Posterior cingulate gyrus (tissue), 11 donors: ENCODE measurements around the gene GCH1.
"Not testable (repeated sequence)": the region's sequence is repeated elsewhere in the genome, so short reads cannot be mapped to it uniquely, and the experiment has no call there.

Experiments
- DNase-seq, 10 donors: peaks; one replicate each; pipeline versions ENCODE4 v3.0.0 to v3.0.0-alpha.2; 2020 to 2021; ENCODE audit warnings: mixed read lengths in 3 of 10
- intact Hi-C: fragments of 100-400 bp; cut with DNase I; formaldehyde crosslinking; loops from one replicate; pipeline ENCODE4 v1.15.1; 2023

The GCH1 gene

DNA sequence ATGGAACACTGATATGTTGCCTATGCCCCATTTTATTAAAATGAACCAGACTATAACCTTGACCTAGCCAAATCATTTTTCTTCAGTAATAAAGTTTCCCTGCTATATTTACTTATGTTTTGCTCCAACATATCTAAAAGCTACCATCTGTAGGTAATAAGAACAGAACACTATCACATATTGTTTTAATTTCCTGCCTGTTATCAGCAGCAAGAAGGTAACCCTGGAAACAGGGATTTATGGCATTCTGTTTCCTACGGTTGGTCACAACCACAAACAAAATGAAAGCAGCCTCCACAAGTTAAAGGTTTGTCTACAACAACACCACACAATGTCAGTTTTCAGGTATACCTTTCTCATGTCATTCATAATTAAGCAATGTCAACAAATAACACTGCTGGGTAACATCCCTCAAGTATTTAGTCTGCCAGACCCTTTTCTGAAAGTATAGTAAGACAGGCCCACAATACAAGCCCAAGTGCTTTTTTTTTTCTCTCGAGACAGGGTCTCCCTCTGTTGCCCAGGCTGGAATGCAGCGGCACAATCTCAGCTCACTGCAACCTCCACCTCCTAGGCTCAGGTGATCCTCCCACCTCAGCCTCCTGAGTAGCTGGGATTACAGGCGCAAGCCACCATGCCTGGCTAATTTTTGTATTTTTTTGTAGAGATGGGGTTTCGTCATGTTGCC is 25.5 kb downstream of the GCH1 start:
- DNase-seq = no peak
- intact Hi-C loops = no loop called here

- DNase-seq, intact Hi-C loops: not testable (repeated sequence)
Measured at GRCh38 chr14:54875648-54876047, 27.0 kb downstream of the GCH1 start.

GRCh38 chr14:54870154-54871090 is 32.2 kb downstream of the GCH1 start:
- DNase-seq = peak in 3 of 10 donors; percentile 70 to 77 (median 70)
- intact Hi-C loops = not testable (repeated sequence)

DNA sequence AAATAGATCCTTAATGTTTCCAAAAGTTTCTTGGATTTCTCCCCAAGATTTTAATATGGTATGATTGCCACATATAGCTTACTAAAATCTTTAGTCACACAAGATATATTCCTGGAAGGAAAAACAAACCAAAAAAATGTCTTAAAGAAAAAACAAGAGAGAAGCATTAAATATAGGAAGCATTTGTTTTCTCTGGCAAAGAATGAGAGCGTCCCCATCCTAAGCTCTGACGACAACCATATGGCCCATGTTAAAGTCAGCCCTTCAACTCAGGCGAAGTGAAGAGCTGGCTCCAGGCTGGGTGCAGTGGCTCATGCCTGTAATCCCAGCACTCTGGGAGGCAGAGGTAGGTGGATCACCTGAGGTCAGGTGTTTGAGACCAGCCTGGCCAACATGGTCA is 35.6 kb downstream of the GCH1 start:
- intact Hi-C loops = no loop called here
- DNase-seq = peak in 1 of 10 donors; percentile 67

DNA sequence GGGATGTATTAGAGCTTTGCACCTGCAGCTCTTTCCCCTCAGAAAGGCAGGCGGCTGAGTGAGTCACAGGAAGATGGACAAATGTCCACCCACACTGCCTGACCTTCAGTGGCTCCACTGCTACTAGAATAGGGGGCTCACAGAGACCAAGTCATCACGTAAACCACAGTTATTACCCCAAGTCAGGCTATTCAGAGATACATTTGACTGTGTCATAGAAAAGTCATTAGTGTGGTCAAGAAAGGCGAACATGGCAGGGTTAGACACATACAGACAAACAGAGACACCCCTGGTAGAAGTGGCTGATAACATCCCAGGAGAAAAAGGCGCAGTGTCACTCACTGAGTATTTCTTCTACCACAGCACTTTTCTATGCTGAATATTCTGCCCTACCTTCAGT is 36.0 kb downstream of the GCH1 start:
- DNase-seq = no peak
- intact Hi-C loops = no loop called here

GRCh38 chr14:54864526-54864925 is 38.1 kb downstream of the GCH1 start:
- no peak for DNase-seq
- intact Hi-C loops = no loop called here

DNA sequence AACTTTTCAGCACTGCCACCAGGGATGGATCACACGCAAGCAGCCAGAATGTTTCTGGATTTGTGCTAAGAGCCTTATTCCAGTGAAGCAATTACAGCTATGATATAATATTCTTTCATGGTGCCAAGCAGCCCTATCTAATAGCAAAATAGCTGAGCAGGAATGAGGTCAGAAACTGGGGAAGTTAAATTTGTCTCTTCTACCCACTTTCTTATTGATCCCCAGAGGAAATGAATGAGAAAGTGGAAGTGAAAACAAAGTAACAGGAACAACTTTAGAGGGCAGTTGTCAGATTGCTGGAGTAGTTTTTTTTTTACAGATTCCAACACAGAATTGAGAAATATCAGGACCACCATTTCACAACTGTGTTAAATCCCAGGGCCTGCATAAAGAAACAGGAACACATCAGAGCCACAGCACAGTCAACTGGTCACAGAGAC is 44.8 kb downstream of the GCH1 start:
- intact Hi-C loops = no loop called here
- DNase-seq = no peak

GRCh38 chr14:54856152-54856551 is 46.5 kb downstream of the GCH1 start:
- DNase-seq = peak in 1 of 10 donors; percentile 79
- intact Hi-C loops = no loop called here

GRCh38 chr14:54854181-54854580 is 48.4 kb downstream of the GCH1 start:
- DNase-seq = no peak
- intact Hi-C loops = no loop called here

DNA sequence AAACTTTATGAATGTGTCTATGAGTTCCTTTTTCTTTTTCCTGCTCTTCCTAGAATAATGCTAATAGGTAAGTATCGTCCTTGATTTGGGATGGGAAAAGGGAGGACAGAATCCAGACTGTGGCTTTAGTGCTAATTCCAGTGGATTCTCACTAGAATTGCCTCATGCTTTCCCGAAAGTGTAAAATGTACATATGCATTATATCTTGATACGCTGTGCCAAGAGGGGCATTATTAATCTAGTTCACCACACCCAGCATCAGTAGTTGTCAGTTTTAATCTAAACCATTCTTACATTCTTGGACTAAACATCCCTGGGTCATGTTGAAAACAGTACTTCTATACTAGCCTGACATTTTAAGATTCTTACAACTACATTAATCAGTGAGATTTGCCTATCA is 49.3 kb downstream of the GCH1 start:
- DNase-seq = no peak
- intact Hi-C loops = no loop called here

- DNase-seq = no peak
- intact Hi-C loops = no loop called here
Measured at GRCh38 chr14:54852215-54852614, 50.4 kb downstream of the GCH1 start.

DNA sequence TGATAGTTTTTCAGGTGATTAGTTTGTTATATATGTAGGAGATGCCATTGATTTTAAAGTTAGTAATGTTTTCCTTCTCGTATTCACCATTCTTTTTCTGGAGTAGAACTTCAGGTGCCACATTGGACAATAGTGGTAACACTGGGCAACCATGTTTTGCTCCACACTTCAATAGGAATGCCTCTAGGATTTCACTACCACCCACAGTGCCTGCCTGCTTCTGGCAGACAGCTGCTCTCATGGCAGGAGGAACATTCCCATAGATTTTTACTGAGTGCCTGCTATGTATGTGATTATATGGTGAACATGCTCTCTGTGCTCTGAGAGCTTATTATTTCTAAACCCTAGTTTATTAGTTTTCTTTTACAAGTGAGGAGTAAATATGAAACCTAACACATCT is 53.7 kb downstream of the GCH1 start:
- no peak for DNase-seq

GRCh38 chr14:54845641-54846040 is 57.0 kb downstream of the GCH1 start:
- intact Hi-C loops = no loop called here
- DNase-seq = no peak

More for the DNA sequence above, 53.7 kb downstream of the GCH1 start:
- intact Hi-C loops = no loop called here

DNA sequence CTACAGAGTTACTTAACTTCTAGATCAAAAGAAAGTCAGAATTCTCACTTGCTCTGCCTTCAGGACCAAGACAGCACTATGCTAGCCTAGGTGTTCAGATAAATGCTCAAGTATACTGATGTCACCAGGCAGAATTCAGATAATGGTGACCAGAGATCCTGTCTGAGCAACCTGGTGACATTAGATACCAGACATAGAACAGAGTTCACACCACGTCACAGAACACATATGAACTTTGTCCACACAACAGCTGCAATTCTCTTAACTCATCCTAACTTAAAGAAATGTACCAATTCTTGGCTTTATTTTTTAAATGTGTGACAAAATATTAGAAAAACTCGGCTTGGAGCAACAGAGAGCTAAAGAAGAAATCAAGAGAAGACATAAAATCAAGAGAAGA is 58.1 kb downstream of the GCH1 start:
- intact Hi-C loops = no loop called here
- no peak for DNase-seq

DNA sequence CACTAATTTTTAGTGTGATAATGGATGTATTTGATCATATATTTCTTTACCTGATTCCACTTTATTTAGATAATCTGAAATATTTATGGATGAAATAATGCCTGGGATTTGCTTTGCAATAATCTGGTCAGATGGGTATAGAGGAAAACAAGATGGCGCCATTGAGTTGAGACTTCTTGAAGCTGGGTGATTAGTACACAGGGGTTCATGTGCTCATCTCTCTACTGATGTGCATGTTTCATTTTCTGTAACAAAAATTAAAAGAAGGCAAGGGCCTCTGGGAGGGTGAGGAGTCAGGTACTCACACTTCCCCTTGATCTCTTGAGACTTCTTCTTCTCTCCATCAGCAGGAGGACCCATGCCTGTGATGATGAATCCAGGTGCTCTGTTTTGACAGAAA is 61.8 kb downstream of the GCH1 start:
- DNase-seq = no peak
- intact Hi-C loops = no loop called here

GRCh38 chr14:54840336-54840735 is 62.3 kb downstream of the GCH1 start:
- DNase-seq = no peak
- intact Hi-C loops = no loop called here

DNA sequence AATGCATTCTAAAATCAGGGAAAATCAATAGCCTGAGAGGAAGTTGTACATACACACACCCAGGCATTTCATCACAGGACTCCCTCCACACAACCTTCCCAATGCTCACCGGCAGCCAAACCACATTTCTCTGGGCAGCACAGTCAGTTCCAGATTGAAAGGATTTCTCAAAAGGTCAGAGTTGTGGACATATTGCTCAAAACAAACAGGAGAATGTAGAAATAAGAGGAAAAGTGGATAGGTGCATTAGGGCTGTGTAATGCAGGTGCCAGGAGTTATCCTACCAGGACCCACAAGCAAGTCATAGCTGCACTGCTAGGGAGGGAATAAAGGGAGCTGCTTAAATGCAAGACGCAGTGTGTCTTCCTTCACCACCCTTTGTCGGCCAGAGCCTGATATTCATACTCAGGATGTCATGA is 62.9 kb downstream of the GCH1 start:
- DNase-seq = no peak
- intact Hi-C loops = no loop called here

DNA sequence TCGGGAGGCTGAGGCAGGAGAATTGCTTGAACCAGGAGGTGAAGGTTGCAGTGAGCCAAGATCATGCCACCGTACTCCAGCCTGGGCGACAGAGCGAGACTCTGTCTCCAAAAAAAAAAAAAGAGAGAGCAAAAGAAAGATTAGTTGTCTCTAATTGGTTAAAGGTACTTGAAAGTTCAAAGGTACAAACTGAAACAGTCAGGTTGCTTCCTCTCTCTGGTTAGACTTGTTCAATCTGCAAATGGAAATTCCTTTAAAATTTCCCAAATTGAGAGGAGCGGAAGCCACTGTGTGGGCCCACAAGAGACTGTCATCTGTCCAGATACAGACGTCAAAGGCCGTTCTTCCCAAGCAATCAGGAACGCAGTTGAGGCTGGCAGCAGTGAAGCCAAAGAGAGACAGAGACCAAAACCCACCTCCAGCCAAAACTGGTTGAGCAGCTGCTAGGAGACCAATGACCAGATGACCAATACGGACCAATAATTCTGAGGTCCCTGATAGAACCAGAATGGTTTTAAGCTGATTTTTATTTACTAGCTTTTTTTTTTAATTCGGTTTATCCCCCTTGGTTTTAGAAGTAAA is 63.6 kb downstream of the GCH1 start:
- intact Hi-C loops = no loop called here
- DNase-seq = no peak

DNA sequence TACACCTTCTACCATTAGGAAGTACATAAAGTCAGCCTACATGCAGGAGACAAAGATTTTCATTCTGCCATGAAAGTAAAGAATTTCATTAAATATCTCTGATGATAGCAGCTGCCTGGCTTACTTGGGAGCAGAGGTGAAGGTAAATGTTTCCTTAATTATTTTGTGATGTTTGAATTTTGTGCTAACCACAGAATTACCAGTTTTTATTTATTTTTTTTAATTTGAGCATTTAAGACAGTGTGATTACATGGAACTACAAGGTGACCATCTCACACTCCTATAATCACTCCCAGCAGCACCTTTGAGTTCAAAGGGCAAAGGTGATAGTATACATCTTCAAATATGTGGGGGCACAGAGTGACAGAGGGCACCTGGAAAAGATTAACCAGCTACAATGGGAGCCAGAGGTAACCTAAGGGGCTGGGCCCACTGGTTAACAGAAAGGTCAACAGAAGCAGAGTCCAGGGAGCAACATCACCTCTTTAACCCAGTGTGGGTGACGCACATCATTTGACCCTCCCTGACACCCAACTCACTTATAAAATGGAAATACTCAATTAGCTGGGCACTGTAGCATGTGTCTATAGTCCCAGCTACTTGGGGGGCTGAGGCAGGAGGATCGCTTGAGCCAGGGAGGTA is 65.0 kb downstream of the GCH1 start:
- intact Hi-C loops = no loop called here
- no peak for DNase-seq

DNA sequence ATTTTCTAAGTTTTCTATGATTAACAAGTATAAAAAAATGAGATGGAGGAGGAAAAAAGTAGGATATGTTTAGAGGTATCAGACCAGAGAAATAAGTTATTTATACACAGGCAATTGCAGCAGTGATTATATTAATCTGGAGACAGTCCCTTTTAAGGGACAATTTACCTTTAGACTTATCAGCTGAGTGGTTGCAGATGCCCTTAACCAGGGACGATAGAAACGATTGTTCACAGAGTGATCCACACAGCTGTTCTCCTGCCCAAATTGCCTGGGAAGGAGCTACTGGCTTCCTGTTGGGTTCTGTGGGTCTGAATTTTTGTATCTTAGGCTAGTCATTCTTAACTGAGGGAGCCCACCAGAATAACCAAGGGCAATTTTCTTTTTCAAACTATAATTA is 66.4 kb downstream of the GCH1 start:
- DNase-seq = no peak
- intact Hi-C loops = no loop called here

- intact Hi-C loops = no loop called here
- no peak for DNase-seq
Measured at GRCh38 chr14:54834727-54835126, 67.9 kb downstream of the GCH1 start.
